HepG2 (cell line): ENCODE data around the gene GRM5. TPM values are rescaled to one million over a fixed set of nuclear protein-coding genes. Genes with fewer than 3 reads are reported as not detected.
A peak's percentile ranks its signal among the peaks of the same experiment; 100 is the strongest.
"Not testable (repeated sequence)": the region's sequence is repeated elsewhere in the genome, so short reads cannot be mapped to it uniquely, and the experiment has no call there.

Source experiments
- ATAC-seq: fragments of 200-7000 bp; cut with Tn5 transposase; 3 replicates; pipeline ENCODE4 v1.9.1; 2020; ENCODE audit warnings: mild to moderate bottlenecking, moderate library complexity
- BruUV-seq: library from RNA; stranded (reverse); fragments of 400-500 nt; replicated peaks from 2 replicates; lab custom pipeline; 2021; lab: Mats Ljungman, UMichigan
- CTCF ChIA-PET: fragments of 300-600 bp; formaldehyde crosslinking; extraction: SDS; loops from one replicate; lab custom pipeline; 2021; ENCODE audit warnings: low total read pairs, inconsistent platforms, low intra/inter-chr PET ratio; lab: Yijun Ruan, JAX
- POLR2A ChIA-PET: fragments of 350-600 bp; sonication (Branson Sonifier 250); formaldehyde crosslinking; loops from one replicate; lab custom pipeline; 2020; ENCODE audit warnings: antibody characterized with exemption, inconsistent platforms; lab: Yijun Ruan, JAX
- DNase-seq: peaks from one replicate; pipeline ENCODE4 v3.0.0-alpha.2; 2015; ENCODE audit warnings: low spot score
- FAIRE-seq: peaks from 3 replicates; lab custom pipeline; 2011; peaks lifted over from hg19 to GRCh38; lab: Jason Lieb, UNC
- H2AFZ ChIP-seq: one replicate; pipeline ENCODE4 v1.6.1; 2011; ENCODE audit warnings: low read length, inconsistent platforms
- H3K27ac ChIP-seq: fragments of 300-600 bp; 3 replicates; pipeline ENCODE4 v1.8.0; 2011; ENCODE audit warnings: mixed run types, mild to moderate bottlenecking, mixed read lengths, low read length, inconsistent platforms; ENCODE audit not compliant: insufficient read depth; ENCODE audit errors: extremely low read length
- H3K27me3 ChIP-seq, 2 experiments: fragments of 200-600 bp in 1 of 2; 2 replicates in 1 of 2; 3 replicates in 1 of 2; pipeline versions ENCODE4 v1.6.0 to v1.8.0; 2011; ENCODE audit warnings: low read length in 2 of 2, mild to moderate bottlenecking in 2 of 2, moderate library complexity in 2 of 2, inconsistent platforms in 1 of 2; ENCODE audit not compliant: insufficient read depth in 2 of 2, control insufficient read depth in 1 of 2
- H3K36me3 ChIP-seq, 2 experiments: fragments of 200-600 bp in 1 of 2; replicated peaks in 1 of 2; 2 replicates in 1 of 2; 3 replicates in 1 of 2; pipeline versions ENCODE4 v1.5.1 to v1.8.0; 2011; ENCODE audit warnings: low read length in 2 of 2, inconsistent platforms in 1 of 2; ENCODE audit not compliant: insufficient read depth in 2 of 2, control insufficient read depth in 1 of 2
- H3K4me1 ChIP-seq: 2 replicates; pipeline ENCODE4 v1.5.1; 2012; ENCODE audit warnings: low read length, inconsistent platforms; ENCODE audit not compliant: insufficient read depth
- H3K4me2 ChIP-seq: 2 replicates; pipeline ENCODE4 v1.6.0; 2011; ENCODE audit warnings: low read depth, low read length, inconsistent platforms
- H3K4me3 ChIP-seq, 3 experiments: fragments of 200-600 bp in 1 of 3; sonication (generic), shearing (Covaris generic) in 1 of 3; replicated peaks in 1 of 3; 2 replicates each; pipeline ENCODE4 v1.5.1; 2011 to 2016; ENCODE audit warnings: low read length in 3 of 3, inconsistent platforms in 2 of 3, low read depth in 2 of 3, mild to moderate bottlenecking in 2 of 3, control low read depth in 1 of 3, mixed read lengths in 1 of 3; ENCODE audit not compliant: insufficient read depth in 1 of 3
- H3K79me2 ChIP-seq: one replicate; pipeline ENCODE4 v1.6.1; 2011; ENCODE audit warnings: low read length, inconsistent platforms; ENCODE audit not compliant: insufficient read depth
- H3K9ac ChIP-seq: 2 replicates; pipeline ENCODE4 v1.6.0; 2011; ENCODE audit warnings: mild to moderate bottlenecking, low read depth, low read length, inconsistent platforms; ENCODE audit not compliant: insufficient read depth
- H3K9me3 ChIP-seq: 2 replicates; pipeline ENCODE4 v1.5.1; 2012; ENCODE audit warnings: mild to moderate bottlenecking, low read length
- H4K20me1 ChIP-seq: 2 replicates; pipeline ENCODE4 v1.6.0; 2011; ENCODE audit warnings: inconsistent platforms, mild to moderate bottlenecking, low read length, moderate library complexity; ENCODE audit not compliant: insufficient read depth
- HNRNPK ChIP-seq: fragments of 200-400 bp; formaldehyde crosslinking; IDR thresholded peaks from 2 replicates; pipeline ENCODE4 v1.6.1; 2018; ENCODE audit warnings: low read length, low read depth, moderate library complexity, mild to moderate bottlenecking; ENCODE audit not compliant: poor library complexity, severe bottlenecking
- PCBP1 ChIP-seq: fragments of 200-400 bp; formaldehyde crosslinking; IDR thresholded peaks from 2 replicates; pipeline ENCODE4 v1.6.1; 2017; ENCODE audit warnings: mild to moderate bottlenecking, low read depth, low read length, borderline replicate concordance
- PCBP2 ChIP-seq: fragments of 200-400 bp; formaldehyde crosslinking; optimal IDR thresholded peaks from 2 replicates; pipeline ENCODE3; 2018; ENCODE audit warnings: low read length, low read depth; ENCODE audit not compliant: poor library complexity, severe bottlenecking
- SATB2 ChIP-seq: sonication (generic); formaldehyde crosslinking; IDR thresholded peaks from 2 replicates; pipeline ENCODE4 v1.5.0; 2020; ENCODE audit warnings: missing genetic modification reagents
- WGBS: methylation state at CpG from one replicate; pipeline ENCODE4 v1.1.6; 2017; ENCODE audit warnings: low lambda C conversion rate; 5-methylcytosine and 5-hydroxymethylcytosine counted together
- in situ Hi-C: cut with HindIII; loops from 2 replicates; pipeline ENCODE4 v1.10.0; 2017; ENCODE audit warnings: low pct_unique_long_range_greater_than_20kb; ENCODE audit not compliant: extremely low pct_ligation_motif_present
- intact Hi-C: fragments of 100-400 bp; cut with micrococcal nuclease; formaldehyde crosslinking; loops from one replicate; pipeline ENCODE4 v1.10.0; 2022; ENCODE audit not compliant: unreplicated experiment
- polyA plus RNA-seq, 8 experiments: library from polyadenylated mRNA; depleted of rRNA in 3 of 8; stranded (reverse) in 7 of 8; unstranded in 1 of 8; fragments of >200 nt; fragmentation: Illumina TruSeq in 4 of 8; extraction: Trizol in 4 of 8; gene quantifications; 2 replicates each; pipeline versions ENCODE4 v1.2.1 to v1.2.3, GENCODE V29; 2011 to 2016; ENCODE audit warnings: low read depth in 4 of 8, missing spikeins in 1 of 8, mixed read lengths in 1 of 8; ENCODE audit not compliant: insufficient read depth in 1 of 8
- total RNA-seq, 5 experiments: library from RNA; depleted of rRNA; stranded (reverse); fragments of >200 nt; fragmentation: Illumina TruSeq; extraction: Trizol; gene quantifications; 2 replicates each; pipeline ENCODE4 v1.2.3, GENCODE V29; 2016; ENCODE audit warnings: low read depth in 1 of 5

The GRM5 gene
- total and polyA plus RNA-seq, 2 of the 13 experiments (the other 11 are each of a cell fraction or from before 2014, with no cell fraction given), result not detected

- CTCF ChIA-PET, H3K9me3 ChIP-seq, H3K4me3 ChIP-seq, H4K20me1 ChIP-seq, H3K36me3 ChIP-seq, ATAC-seq, H3K9ac ChIP-seq, POLR2A ChIA-PET, FAIRE-seq, H3K4me2 ChIP-seq, H3K27ac ChIP-seq, intact Hi-C loops, H2AFZ ChIP-seq, H3K79me2 ChIP-seq, in situ Hi-C loops, H3K4me1 ChIP-seq, BruUV-seq, DNase-seq, H3K27me3 ChIP-seq: not testable (repeated sequence)
- 3% methylated on average over 4 of the region's 4 CpGs for WGBS
Observed at GRCh38 chr11:88458047-88458446, 607.7 kb downstream of the GRM5 start.

GRCh38 chr11:88455974-88456373, 609.8 kb downstream of the GRM5 start:
- H3K79me2 ChIP-seq, result no peaks in the 10 kb centered on the region
- no TSS peak for BruUV-seq
- TF ChIP-seq PCBP1, result 0 out of 2 replicates have a peak, but pooled peaks have one; percentile 71
- TF ChIP-seq SATB2 (CRISPR knock-in tag), result no peak
- TF ChIP-seq PCBP2, result peak; percentile 36
- TF ChIP-seq HNRNPK, result peak; percentile 97
- TF ChIP-seq, all 625 proteins: peak for 3
- H3K4me3 ChIP-seq, result no peak overlapping the region
- H3K9ac ChIP-seq, result no peak overlapping the region
- no peaks in the 10 kb centered on the region for H3K9me3 ChIP-seq
- no peaks in the 10 kb centered on the region for H3K36me3 ChIP-seq
- ChIA-PET CTCF (no interaction called here), POLR2A (no interaction called here)
- H3K4me2 ChIP-seq, result no peak overlapping the region
- H4K20me1 ChIP-seq, result no peaks in the 10 kb centered on the region
- H2AFZ ChIP-seq, result no peak overlapping the region
- intact Hi-C loops (no loop called here), in situ Hi-C loops (no loop called here)
- FAIRE-seq (no peak), DNase-seq (no peak), ATAC-seq (no peak)
- no peaks in the 10 kb centered on the region for H3K27me3 ChIP-seq
- no peak overlapping the region for H3K27ac ChIP-seq
- 34% methylated on average over 2 of the region's 2 CpGs for WGBS
- H3K4me1 ChIP-seq, result no peaks in the 10 kb centered on the region
